ENCODE data around the gene SEC61A2. TPM values are rescaled to one million over a fixed set of nuclear protein-coding genes. Genes with fewer than 3 reads are reported as not detected.
"Not testable (repeated sequence)": the region's sequence is repeated elsewhere in the genome, so short reads cannot be mapped to it uniquely, and the experiment has no call there.

The SEC61A2 gene
- total and polyA plus RNA-seq, 4 donors: 2.8 to 17.5 (median 6.3) TPM

- Histone ChIP-seq H3K9me3 (ENCODE audit: control insufficient read depth in 4 of 4, insufficient read depth in 3 of 4, low read length in 3 of 4) (no peaks in the 10 kb centered on the region), H3K27ac (ENCODE audit: low read depth in 1 of 2, low read length in 1 of 2) (no peak overlapping the region), H3K9ac (ENCODE audit: insufficient read depth in 1 of 2, low read length in 2 of 2) (no peak overlapping the region), H3K36me3 (ENCODE audit: control insufficient read depth in 4 of 4, insufficient read depth in 4 of 4, low read length in 4 of 4) (peaks cover 27 to 46% (median 36%) of the 10 kb centered on the region in 4 donors), H3K4me1 (ENCODE audit: control insufficient read depth in 5 of 5, insufficient read depth in 5 of 5, low read length in 5 of 5) (no peaks in the 10 kb centered on the region), H3K4me3 (no peak overlapping the region), H3K27me3 (ENCODE audit: control insufficient read depth in 3 of 3, insufficient read depth in 3 of 3, low read length in 2 of 3) (no peaks in the 10 kb centered on the region)
- WGBS, 2 donors: 91 to 94% methylated on average over 6 of the region's 6 CpGs
- ATAC-seq (ENCODE audit: insufficient read depth, low FRiP score) (no peak), DNase-seq (no peak)
- no peak for TF ChIP-seq CTCF (IDR thresholded peaks at IDR 0.05; ENCODE audit: control extremely low read depth, extremely low read depth)
These were observed 36.7 kb downstream of the SEC61A2 start for GRCh38 chr10:12165999-12166775.

GRCh38 chr10:12171512-12171911 lies 42.0 kb downstream of the SEC61A2 start:
- not testable (repeated sequence) for DNase-seq; H3K4me1 ChIP-seq (ENCODE audit: control insufficient read depth in 5 of 5, insufficient read depth in 5 of 5, low read length in 5 of 5); H3K9me3 ChIP-seq (ENCODE audit: control insufficient read depth in 4 of 4, insufficient read depth in 3 of 4, low read length in 3 of 4); ATAC-seq (ENCODE audit: insufficient read depth, low FRiP score); H3K9ac ChIP-seq (ENCODE audit: insufficient read depth in 1 of 2, low read length in 2 of 2); H3K27ac ChIP-seq (ENCODE audit: low read depth in 1 of 2, low read length in 1 of 2); H3K27me3 ChIP-seq (ENCODE audit: control insufficient read depth in 3 of 3, insufficient read depth in 3 of 3, low read length in 2 of 3); H3K4me3 ChIP-seq
- WGBS, 2 donors: 89 to 97% methylated on average over 6 of the region's 6 CpGs
- peaks cover 24 to 41% (median 34%) of the 10 kb centered on the region in 4 donors for H3K36me3 ChIP-seq (ENCODE audit: control insufficient read depth in 4 of 4, insufficient read depth in 4 of 4, low read length in 4 of 4)

GRCh38 chr10:12177642-12178041 lies 48.2 kb downstream of the SEC61A2 start:
- Histone ChIP-seq H3K4me3 (no peak overlapping the region), H3K9ac (ENCODE audit: insufficient read depth in 1 of 2, low read length in 2 of 2) (no peak overlapping the region), H3K9me3 (ENCODE audit: control insufficient read depth in 4 of 4, insufficient read depth in 3 of 4, low read length in 3 of 4) (no peaks in the 10 kb centered on the region), H3K27me3 (ENCODE audit: control insufficient read depth in 3 of 3, insufficient read depth in 3 of 3, low read length in 2 of 3) (no peaks in the 10 kb centered on the region), H3K36me3 (ENCODE audit: control insufficient read depth in 4 of 4, insufficient read depth in 4 of 4, low read length in 4 of 4) (peaks cover 20 to 35% (median 23%) of the 10 kb centered on the region in 4 donors), H3K27ac (ENCODE audit: low read depth in 1 of 2, low read length in 1 of 2) (no peak overlapping the region), H3K4me1 (ENCODE audit: control insufficient read depth in 5 of 5, insufficient read depth in 5 of 5, low read length in 5 of 5) (no peaks in the 10 kb centered on the region)
- DNase-seq (no peak), ATAC-seq (ENCODE audit: insufficient read depth, low FRiP score) (no peak)
- TF ChIP-seq CTCF (IDR thresholded peaks at IDR 0.05; ENCODE audit: control extremely low read depth, extremely low read depth): no peak
- WGBS, 2 donors: 92% methylated on average over 9 of the region's 9 CpGs

- DNase-seq: no peak
- no peaks in the 10 kb centered on the region for H3K27me3 ChIP-seq (ENCODE audit: control insufficient read depth in 3 of 3, insufficient read depth in 3 of 3, low read length in 2 of 3)
- H3K4me3 ChIP-seq: no peak overlapping the region
- no peak overlapping the region for H3K27ac ChIP-seq (ENCODE audit: low read depth in 1 of 2, low read length in 1 of 2)
- no peak for TF ChIP-seq CTCF (IDR thresholded peaks at IDR 0.05; ENCODE audit: control extremely low read depth, extremely low read depth)
- H3K36me3 ChIP-seq (ENCODE audit: control insufficient read depth in 4 of 4, insufficient read depth in 4 of 4, low read length in 4 of 4): peaks cover 13 to 24% (median 17%) of the 10 kb centered on the region in 4 donors
- no peak for ATAC-seq (ENCODE audit: insufficient read depth, low FRiP score)
- WGBS, 2 donors: 45 to 76% methylated on average over 4 of the region's 4 CpGs
- no peaks in the 10 kb centered on the region for H3K9me3 ChIP-seq (ENCODE audit: control insufficient read depth in 4 of 4, insufficient read depth in 3 of 4, low read length in 3 of 4)
- no peak overlapping the region for H3K9ac ChIP-seq (ENCODE audit: insufficient read depth in 1 of 2, low read length in 2 of 2)
- H3K4me1 ChIP-seq (ENCODE audit: control insufficient read depth in 5 of 5, insufficient read depth in 5 of 5, low read length in 5 of 5): no peaks in the 10 kb centered on the region
These were observed 50.2 kb downstream of the SEC61A2 start for GRCh38 chr10:12179606-12180170.

Data from lung (tissue), 12 donors.